Testis (tissue), 2 donors: ENCODE measurements around the gene DEDD.

Source experiments
- POLR2A ChIP-seq: fragments of 450-650 bp; IDR thresholded peaks from one replicate; pipeline ENCODE4 v1.6.1; 2017; ENCODE audit warnings: antibody characterized with exemption, mild to moderate bottlenecking, moderate library complexity
- TF ChIP-seq, protein P1 (sequence below), 3 experiments: fragments of 450-650 bp in 2 of 3; fragments of 200-600 bp in 1 of 3; sonication (generic) in 1 of 3; IDR thresholded peaks; one replicate each; pipeline ENCODE4 v1.5.1; 2016 to 2019; ENCODE audit warnings: antibody characterized with exemption in 3 of 3, mild to moderate bottlenecking in 2 of 3, moderate library complexity in 1 of 3

DNA sequence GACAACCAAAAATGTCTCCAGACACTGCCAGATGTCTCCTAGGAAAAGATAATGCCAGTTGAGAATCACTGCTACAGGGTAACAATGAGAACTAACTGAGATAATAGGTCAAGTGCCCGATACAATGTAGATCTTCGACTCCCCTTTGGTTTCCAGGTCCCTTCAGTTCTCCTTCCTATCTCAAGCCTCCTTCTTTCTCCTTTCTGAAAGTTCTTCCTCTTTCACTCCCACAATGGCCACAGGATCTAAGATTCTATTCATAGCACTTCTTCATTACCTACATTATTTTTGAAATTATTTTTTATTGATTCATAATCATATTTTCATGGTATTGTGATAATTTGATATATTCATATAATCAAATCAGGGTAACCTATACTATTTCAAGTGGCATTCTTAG lies 20.9 kb downstream of the DEDD start:
- TF ChIP-seq, protein P1, sequence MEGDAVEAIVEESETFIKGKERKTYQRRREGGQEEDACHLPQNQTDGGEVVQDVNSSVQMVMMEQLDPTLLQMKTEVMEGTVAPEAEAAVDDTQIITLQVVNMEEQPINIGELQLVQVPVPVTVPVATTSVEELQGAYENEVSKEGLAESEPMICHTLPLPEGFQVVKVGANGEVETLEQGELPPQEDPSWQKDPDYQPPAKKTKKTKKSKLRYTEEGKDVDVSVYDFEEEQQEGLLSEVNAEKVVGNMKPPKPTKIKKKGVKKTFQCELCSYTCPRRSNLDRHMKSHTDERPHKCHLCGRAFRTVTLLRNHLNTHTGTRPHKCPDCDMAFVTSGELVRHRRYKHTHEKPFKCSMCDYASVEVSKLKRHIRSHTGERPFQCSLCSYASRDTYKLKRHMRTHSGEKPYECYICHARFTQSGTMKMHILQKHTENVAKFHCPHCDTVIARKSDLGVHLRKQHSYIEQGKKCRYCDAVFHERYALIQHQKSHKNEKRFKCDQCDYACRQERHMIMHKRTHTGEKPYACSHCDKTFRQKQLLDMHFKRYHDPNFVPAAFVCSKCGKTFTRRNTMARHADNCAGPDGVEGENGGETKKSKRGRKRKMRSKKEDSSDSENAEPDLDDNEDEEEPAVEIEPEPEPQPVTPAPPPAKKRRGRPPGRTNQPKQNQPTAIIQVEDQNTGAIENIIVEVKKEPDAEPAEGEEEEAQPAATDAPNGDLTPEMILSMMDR (IDR thresholded peaks at IDR 0.05), result no peak
- TF ChIP-seq POLR2A, result no peak
